IMR-90 (cell line): ENCODE data around the gene TTC3.

Experiments
- BHLHE40 ChIP-seq: fragments of 150-350 bp; IDR thresholded peaks from 2 replicates; pipeline ENCODE4 v1.6.1; 2016; ENCODE audit warnings: mild to moderate bottlenecking, low read depth, low read length
- CEBPB ChIP-seq: IDR thresholded peaks from 2 replicates; pipeline ENCODE4 v1.6.1; 2012; ENCODE audit warnings: low read depth, low read length, improper control_type of control experiment
- CHD1 ChIP-seq: IDR thresholded peaks from 2 replicates; pipeline ENCODE4 v1.6.1; 2012; ENCODE audit warnings: low read depth, low read length, improper control_type of control experiment
- CTCF ChIP-seq: conservative IDR thresholded peaks from 2 replicates; pipeline ENCODE4 v1.5.1; 2012; ENCODE audit warnings: mild to moderate bottlenecking, low read depth, low read length, improper control_type of control experiment
- MAFK ChIP-seq: IDR thresholded peaks from 2 replicates; pipeline ENCODE4 v1.6.1; 2012; ENCODE audit warnings: low read depth, low read length, improper control_type of control experiment
- MAZ ChIP-seq: IDR thresholded peaks from 2 replicates; pipeline ENCODE4 v1.6.1; 2012; ENCODE audit warnings: low read depth, mild to moderate bottlenecking, low read length, improper control_type of control experiment, moderate library complexity, borderline replicate concordance
- MXI1 ChIP-seq: IDR thresholded peaks from 2 replicates; pipeline ENCODE4 v1.6.1; 2012; ENCODE audit warnings: low read depth, mild to moderate bottlenecking, low read length, moderate library complexity, borderline replicate concordance
- POLR2A ChIP-seq: IDR thresholded peaks from 2 replicates; pipeline ENCODE4 v1.6.1; 2012; ENCODE audit warnings: mild to moderate bottlenecking, low read depth, low read length
- RAD21 ChIP-seq: IDR thresholded peaks from 2 replicates; pipeline ENCODE4 v1.6.1; 2012; ENCODE audit warnings: low read length, improper control_type of control experiment
- RCOR1 ChIP-seq: IDR thresholded peaks from 2 replicates; pipeline ENCODE4 v1.6.1; 2012; ENCODE audit warnings: mild to moderate bottlenecking, low read length, improper control_type of control experiment; ENCODE audit not compliant: insufficient replicate concordance
- RFX5 ChIP-seq: IDR thresholded peaks from 2 replicates; pipeline ENCODE4 v1.8.0; 2012; ENCODE audit warnings: low read depth, mild to moderate bottlenecking, low read length, moderate library complexity
- SMC3 ChIP-seq: fragments of 150-350 bp; IDR thresholded peaks from 2 replicates; pipeline ENCODE4 v1.6.1; 2016; ENCODE audit warnings: low read depth, mild to moderate bottlenecking, antibody characterized with exemption, low read length, moderate library complexity
- USF2 ChIP-seq: fragments of 150-350 bp; IDR thresholded peaks from 2 replicates; pipeline ENCODE4 v1.6.1; 2017; ENCODE audit warnings: mild to moderate bottlenecking, antibody characterized with exemption, low read length, low read depth

DNA sequence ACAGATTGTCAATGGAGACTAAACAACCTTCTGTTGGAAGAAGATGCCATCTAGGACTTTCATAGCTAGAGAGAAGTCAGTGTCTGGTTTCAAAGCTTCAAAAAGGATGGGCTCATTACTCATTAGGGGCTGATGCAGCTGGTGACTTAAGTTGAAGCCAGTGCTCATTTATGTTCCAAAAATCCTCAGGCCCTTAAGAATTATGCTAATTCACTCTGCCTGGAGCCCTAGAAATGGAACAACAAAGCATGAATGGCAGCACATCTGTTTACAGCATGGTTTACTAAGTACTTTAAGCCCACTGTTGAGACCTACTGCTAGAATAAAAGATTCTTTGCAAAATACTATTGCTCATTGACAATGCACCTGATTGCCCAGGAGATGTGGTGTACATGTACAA is 63.7 kb downstream of the TTC3 start:
- TF ChIP-seq POLR2A (no peak), SMC3 (no peak), CTCF (no peak), MXI1 (no peak), RCOR1 (no peak), USF2 (no peak), RFX5 (no peak), CHD1 (no peak), RAD21 (no peak), BHLHE40 (no peak), MAFK (no peak), MAZ (no peak), CEBPB (no peak)
